Liver (tissue), 9 donors: Measurements from ENCODE around the gene GCNT2. TPM values are rescaled to one million over a fixed set of nuclear protein-coding genes. Genes with fewer than 3 reads are reported as not detected.

Experiments used
- DNase-seq: peaks from one replicate; pipeline ENCODE4 v3.0.0-alpha.2; 2017; ENCODE audit warnings: low spot score
- H3K27ac ChIP-seq, 2 donors: one replicate each; pipeline ENCODE4 v1.7.0; 2013; ENCODE audit warnings: inconsistent platforms in 2 of 2, low read length in 2 of 2, control low read depth in 1 of 2, low read depth in 1 of 2, mild to moderate bottlenecking in 1 of 2
- H3K27me3 ChIP-seq, 4 donors: one replicate each; pipeline versions ENCODE4 v1.6.1 to v1.7.0; 2013; ENCODE audit warnings: low read length in 3 of 4, inconsistent platforms in 1 of 4, mild to moderate bottlenecking in 1 of 4, moderate library complexity in 1 of 4; ENCODE audit not compliant: control insufficient read depth in 4 of 4, insufficient read depth in 4 of 4
- H3K36me3 ChIP-seq, 4 donors: one replicate each; pipeline versions ENCODE4 v1.6.1 to v1.7.0; 2013; ENCODE audit warnings: low read length in 3 of 4, mild to moderate bottlenecking in 3 of 4, low read depth in 1 of 4, moderate library complexity in 1 of 4; ENCODE audit not compliant: control insufficient read depth in 4 of 4, insufficient read depth in 3 of 4
- H3K4me1 ChIP-seq, 4 donors: one replicate each; pipeline versions ENCODE4 v1.6.1 to v1.7.0; 2013; ENCODE audit warnings: low read length in 3 of 4, mild to moderate bottlenecking in 3 of 4, moderate library complexity in 1 of 4; ENCODE audit not compliant: control insufficient read depth in 4 of 4, insufficient read depth in 4 of 4
- H3K4me3 ChIP-seq, 3 donors: one replicate each; pipeline versions ENCODE4 v1.6.1 to v1.7.0; 2013; ENCODE audit warnings: low read length in 3 of 3, control low read depth in 1 of 3, low read depth in 1 of 3, mild to moderate bottlenecking in 1 of 3
- H3K9ac ChIP-seq, 2 donors: one replicate each; pipeline ENCODE4 v1.7.0; 2013; ENCODE audit warnings: low read length in 2 of 2, mild to moderate bottlenecking in 2 of 2, moderate library complexity in 2 of 2, control low read depth in 1 of 2, low read depth in 1 of 2
- H3K9me3 ChIP-seq, 4 donors: one replicate each; pipeline versions ENCODE4 v1.6.1 to v1.7.0; 2013; ENCODE audit warnings: low read length in 3 of 4; ENCODE audit not compliant: control insufficient read depth in 4 of 4
- ATF3 ChIP-seq: IDR thresholded peaks from 2 replicates; pipeline ENCODE4 v1.6.1; 2016; ENCODE audit warnings: antibody characterized with exemption
- EGR1 ChIP-seq, 2 donors: IDR thresholded peaks; 2 replicates each; pipeline ENCODE4 v1.6.1; 2016 to 2018; ENCODE audit warnings: antibody characterized with exemption in 2 of 2, low read depth in 2 of 2
- FOXA1 ChIP-seq: IDR thresholded peaks from 2 replicates; pipeline ENCODE4 v1.6.1; 2016; ENCODE audit warnings: antibody characterized with exemption
- FOXA2 ChIP-seq: IDR thresholded peaks from 2 replicates; pipeline ENCODE4 v1.6.1; 2016; ENCODE audit warnings: antibody characterized with exemption
- GABPA ChIP-seq, 2 donors: IDR thresholded peaks in 1 of 2; conservative IDR thresholded peaks in 1 of 2; 2 replicates each; pipeline ENCODE4 v1.6.1; 2016; ENCODE audit warnings: antibody characterized with exemption in 2 of 2, mild to moderate bottlenecking in 1 of 2, moderate library complexity in 1 of 2
- HNF4A ChIP-seq, 2 donors: conservative IDR thresholded peaks; 2 replicates each; pipeline ENCODE4 v1.6.1; 2016; ENCODE audit warnings: antibody characterized with exemption in 2 of 2, mild to moderate bottlenecking in 2 of 2
- HNF4G ChIP-seq: IDR thresholded peaks from 2 replicates; pipeline ENCODE4 v1.6.1; 2016; ENCODE audit warnings: antibody characterized with exemption
- JUND ChIP-seq, 2 donors: IDR thresholded peaks; 2 replicates each; pipeline ENCODE4 v1.6.1; 2016; ENCODE audit warnings: antibody characterized with exemption in 2 of 2
- NR2F2 ChIP-seq: IDR thresholded peaks from 2 replicates; pipeline ENCODE4 v1.6.1; 2016; ENCODE audit warnings: antibody characterized with exemption
- RAD21 ChIP-seq, 2 donors: IDR thresholded peaks; 2 replicates each; pipeline ENCODE4 v1.6.1; 2016; ENCODE audit warnings: antibody characterized with exemption in 2 of 2, mild to moderate bottlenecking in 2 of 2
- RXRA ChIP-seq, 2 donors: IDR thresholded peaks; 2 replicates each; pipeline ENCODE4 v1.6.1; 2017 to 2018; ENCODE audit warnings: antibody characterized with exemption in 2 of 2, mild to moderate bottlenecking in 1 of 2
- SP1 ChIP-seq: IDR thresholded peaks from 2 replicates; pipeline ENCODE4 v1.6.1; 2018; ENCODE audit warnings: antibody characterized with exemption, mild to moderate bottlenecking
- TAF1 ChIP-seq: conservative IDR thresholded peaks from 2 replicates; pipeline ENCODE4 v1.6.1; 2016; ENCODE audit warnings: antibody characterized with exemption, mild to moderate bottlenecking
- YY1 ChIP-seq: IDR thresholded peaks from 2 replicates; pipeline ENCODE4 v1.6.1; 2016; ENCODE audit warnings: antibody characterized with exemption, mild to moderate bottlenecking
- ZBTB33 ChIP-seq: IDR thresholded peaks from 2 replicates; pipeline ENCODE4 v1.6.1; 2016; ENCODE audit warnings: antibody characterized with exemption
- WGBS: extraction: QIAGEN DNeasy Blood & Tissue Kit; methylation state at CpG from one replicate; pipeline ENCODE4 v1.1.7; 2013; 5-methylcytosine and 5-hydroxymethylcytosine counted together
- polyA plus RNA-seq, 2 donors: library from polyadenylated mRNA; stranded (reverse) in 1 of 2; unstranded in 1 of 2; fragments of 200-250 nt in 1 of 2; fragments of >200 nt in 1 of 2; fragmentation: Nextera tagmentation in 1 of 2; extraction: Ambion mirVana in 1 of 2; gene quantifications; one replicate each; pipeline versions ENCODE4 v1.2.1 to v1.2.3, GENCODE V29; 2013 to 2015
- total RNA-seq, 2 donors: library from RNA; depleted of rRNA; stranded (reverse); fragments of >200 nt; gene quantifications; one replicate each; pipeline ENCODE4 v1.2.3, GENCODE V29; 2014
- TF ChIP-seq, protein P1 (sequence below): IDR thresholded peaks from 2 replicates; pipeline ENCODE4 v1.6.1; 2016; ENCODE audit warnings: antibody characterized with exemption, mild to moderate bottlenecking
- TF ChIP-seq, protein P2 (sequence below): IDR thresholded peaks from 2 replicates; pipeline ENCODE4 v1.6.1; 2016; ENCODE audit warnings: antibody characterized with exemption
- donor health status: healthy.
- donor health status: healthy.
- donor health status: healthy.
- donor health status: healthy.
- donor health status: healthy.

GCNT2 gene
- total and polyA plus RNA-seq, 4 donors, result 2.8 to 16.7 (median 4.2) TPM

DNA sequence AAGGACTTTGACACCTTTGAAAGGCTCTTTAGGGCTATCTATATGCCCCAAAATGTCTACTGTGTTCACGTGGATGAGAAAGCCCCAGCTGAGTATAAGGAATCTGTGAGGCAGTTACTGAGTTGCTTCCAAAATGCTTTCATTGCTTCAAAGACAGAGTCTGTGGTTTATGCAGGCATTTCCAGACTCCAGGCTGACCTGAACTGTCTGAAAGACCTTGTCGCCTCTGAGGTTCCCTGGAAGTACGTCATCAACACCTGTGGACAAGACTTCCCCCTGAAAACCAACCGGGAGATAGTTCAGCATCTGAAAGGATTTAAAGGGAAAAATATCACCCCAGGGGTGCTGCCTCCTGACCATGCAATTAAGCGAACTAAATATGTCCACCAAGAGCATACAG lies 65.2 kb downstream of the GCNT2 start:
- H3K4me1 ChIP-seq, result peaks cover 3 to 19% (median 15%) of the 10 kb centered on the region in 4 donors
- H3K9ac ChIP-seq, result no peak overlapping the region
- DNase-seq, result no peak
- TF ChIP-seq FOXA2 (no peak), TAF1 (no peak), ATF3 (no peak), GABPA (IDR thresholded peaks at IDR 0.05 in 1 of 2, conservative IDR thresholded peaks at IDR 0.05 in 1 of 2) (no peak), ZBTB33 (no peak)
- no peak overlapping the region for H3K4me3 ChIP-seq
- no peaks in the 10 kb centered on the region for H3K27me3 ChIP-seq
- no peak overlapping the region for H3K27ac ChIP-seq
- 86% methylated on average over 5 of the region's 5 CpGs for WGBS
- H3K9me3 ChIP-seq, result no peaks in the 10 kb centered on the region
- H3K36me3 ChIP-seq, result no peaks in the 10 kb centered on the region

GRCh38 chr6:10587656-10588406 lies 66.7 kb downstream of the GCNT2 start:
- H3K27ac ChIP-seq, result no peak overlapping the region
- H3K36me3 ChIP-seq, result no peaks in the 10 kb centered on the region
- TF ChIP-seq JUND (IDR thresholded peaks at IDR 0.05) (no peak), GABPA (IDR thresholded peaks at IDR 0.05 in 1 of 2, conservative IDR thresholded peaks at IDR 0.05 in 1 of 2) (no peak), SP1 (no peak), HNF4A (conservative IDR thresholded peaks at IDR 0.05) (no peak), YY1 (no peak), RAD21 (IDR thresholded peaks at IDR 0.05) (no peak), RXRA (IDR thresholded peaks at IDR 0.05) (no peak), EGR1 (IDR thresholded peaks at IDR 0.05; ENCODE audit: low read depth in 2 of 2) (no peak), HNF4G (no peak), ATF3 (no peak), FOXA2 (no peak), NR2F2 (no peak), ZBTB33 (no peak), FOXA1 (no peak), TAF1 (no peak)
- TF ChIP-seq, protein P1, sequence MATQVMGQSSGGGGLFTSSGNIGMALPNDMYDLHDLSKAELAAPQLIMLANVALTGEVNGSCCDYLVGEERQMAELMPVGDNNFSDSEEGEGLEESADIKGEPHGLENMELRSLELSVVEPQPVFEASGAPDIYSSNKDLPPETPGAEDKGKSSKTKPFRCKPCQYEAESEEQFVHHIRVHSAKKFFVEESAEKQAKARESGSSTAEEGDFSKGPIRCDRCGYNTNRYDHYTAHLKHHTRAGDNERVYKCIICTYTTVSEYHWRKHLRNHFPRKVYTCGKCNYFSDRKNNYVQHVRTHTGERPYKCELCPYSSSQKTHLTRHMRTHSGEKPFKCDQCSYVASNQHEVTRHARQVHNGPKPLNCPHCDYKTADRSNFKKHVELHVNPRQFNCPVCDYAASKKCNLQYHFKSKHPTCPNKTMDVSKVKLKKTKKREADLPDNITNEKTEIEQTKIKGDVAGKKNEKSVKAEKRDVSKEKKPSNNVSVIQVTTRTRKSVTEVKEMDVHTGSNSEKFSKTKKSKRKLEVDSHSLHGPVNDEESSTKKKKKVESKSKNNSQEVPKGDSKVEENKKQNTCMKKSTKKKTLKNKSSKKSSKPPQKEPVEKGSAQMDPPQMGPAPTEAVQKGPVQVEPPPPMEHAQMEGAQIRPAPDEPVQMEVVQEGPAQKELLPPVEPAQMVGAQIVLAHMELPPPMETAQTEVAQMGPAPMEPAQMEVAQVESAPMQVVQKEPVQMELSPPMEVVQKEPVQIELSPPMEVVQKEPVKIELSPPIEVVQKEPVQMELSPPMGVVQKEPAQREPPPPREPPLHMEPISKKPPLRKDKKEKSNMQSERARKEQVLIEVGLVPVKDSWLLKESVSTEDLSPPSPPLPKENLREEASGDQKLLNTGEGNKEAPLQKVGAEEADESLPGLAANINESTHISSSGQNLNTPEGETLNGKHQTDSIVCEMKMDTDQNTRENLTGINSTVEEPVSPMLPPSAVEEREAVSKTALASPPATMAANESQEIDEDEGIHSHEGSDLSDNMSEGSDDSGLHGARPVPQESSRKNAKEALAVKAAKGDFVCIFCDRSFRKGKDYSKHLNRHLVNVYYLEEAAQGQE, result no peak
- TF ChIP-seq, protein P2, sequence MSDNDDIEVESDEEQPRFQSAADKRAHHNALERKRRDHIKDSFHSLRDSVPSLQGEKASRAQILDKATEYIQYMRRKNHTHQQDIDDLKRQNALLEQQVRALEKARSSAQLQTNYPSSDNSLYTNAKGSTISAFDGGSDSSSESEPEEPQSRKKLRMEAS, result no peak
- no peak overlapping the region for H3K9ac ChIP-seq
- H3K27me3 ChIP-seq, result no peaks in the 10 kb centered on the region
- WGBS, result 78% methylated on average over 14 of the region's 14 CpGs
- H3K4me1 ChIP-seq, result peaks cover 3 to 16% (median 12%) of the 10 kb centered on the region in 4 donors
- H3K9me3 ChIP-seq, result no peaks in the 10 kb centered on the region
- DNase-seq, result no peak
- no peak overlapping the region for H3K4me3 ChIP-seq
